Stimulated activated CD4-positive, alpha-beta T cell treated with anti-CD3 and anti-CD28 coated beads, Interleukin-4, amount 100 ng/mL, for 24 hours (primary cell): ENCODE data around the gene GARIN1A.

Source experiments
- DNase-seq: peaks from one replicate; pipeline ENCODE4 v3.0.0-alpha.2; 2020

Gene GARIN1A

DNA sequence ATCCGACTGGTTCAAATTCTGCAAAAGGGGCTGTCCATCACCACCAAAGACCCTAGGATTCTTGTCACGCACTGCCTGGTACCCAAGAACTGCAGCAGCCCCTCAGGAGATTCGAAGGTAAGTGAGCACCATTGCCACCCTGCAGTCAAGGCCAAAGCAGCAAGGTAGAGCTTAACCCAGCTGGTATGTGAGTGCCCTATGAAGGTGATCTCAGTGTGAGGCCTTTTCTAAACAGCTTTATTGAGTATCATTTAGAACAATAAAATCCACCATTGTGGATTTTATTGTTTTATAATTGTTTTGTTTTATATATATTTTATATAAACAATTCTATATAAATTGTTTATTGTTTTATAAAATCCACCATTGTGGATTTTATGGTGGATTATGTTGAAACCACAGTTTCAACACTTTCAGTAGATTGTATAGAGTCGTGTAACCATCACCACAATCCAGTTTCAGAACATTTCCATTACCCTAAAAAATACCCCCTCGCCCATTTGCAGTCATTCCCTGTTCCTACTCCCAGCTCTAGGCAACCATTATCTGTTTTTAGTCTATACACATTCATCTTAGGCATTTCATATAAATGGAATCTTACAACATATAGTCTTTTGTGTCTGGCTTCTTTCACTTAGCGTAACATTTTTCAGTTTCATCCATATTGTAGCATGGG, 47.0 kb downstream of the GARIN1A start:
- no peak for DNase-seq

DNA sequence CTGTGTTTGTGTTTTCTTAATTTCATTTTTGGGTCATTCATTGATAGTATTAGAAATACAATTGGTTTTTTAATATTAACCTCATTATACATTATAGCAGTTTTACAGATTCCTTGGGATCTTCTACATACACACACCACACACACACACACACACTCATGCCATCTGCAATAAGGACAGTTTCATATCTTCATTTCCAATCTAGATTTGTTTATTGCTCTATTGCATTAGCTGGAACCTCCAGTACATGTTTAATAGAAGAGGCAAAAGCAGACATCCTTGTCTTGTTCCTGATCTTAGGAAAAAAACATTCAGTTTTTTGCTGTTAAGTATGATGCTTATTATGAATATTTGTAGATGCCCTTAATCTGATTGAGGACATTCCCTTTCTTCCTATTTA, 49.3 kb downstream of the GARIN1A start:
- no peak for DNase-seq
